Measurements from ENCODE around the gene MORF4L1.
"Not testable (repeated sequence)": the region's sequence is repeated elsewhere in the genome, so short reads cannot be mapped to it uniquely, and the experiment has no call there.

The MORF4L1 gene

GRCh38 chr15:78927077-78927790, 54.5 kb downstream of the MORF4L1 start:
- no peak for DNase-seq

DNA sequence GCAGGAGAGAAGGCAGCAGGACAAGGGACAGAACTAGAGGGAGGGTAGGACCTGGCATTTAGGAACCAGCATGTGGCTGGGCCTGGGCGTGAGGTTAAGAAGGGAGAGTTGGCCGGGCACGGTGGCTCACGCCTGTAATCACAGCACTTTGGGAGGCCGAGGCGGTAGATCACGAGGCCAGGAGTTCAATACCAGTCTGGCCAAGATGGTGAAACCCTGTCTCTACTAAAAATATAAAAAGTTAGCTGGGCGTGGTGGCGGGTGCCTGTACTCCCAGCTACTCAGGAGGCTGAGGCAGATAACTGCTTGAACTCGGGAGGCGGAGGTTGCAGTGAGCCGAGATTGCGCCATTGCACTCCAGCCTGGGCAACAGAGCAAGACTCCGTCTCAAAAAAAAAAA, 55.5 kb downstream of the MORF4L1 start:
- not testable (repeated sequence) for DNase-seq

GRCh38 chr15:78928616-78929093, 56.0 kb downstream of the MORF4L1 start:
- no peak for DNase-seq

GRCh38 chr15:78929536-78930264, 57.0 kb downstream of the MORF4L1 start:
- DNase-seq, result no peak

- no peak for DNase-seq
Observed at GRCh38 chr15:78930577-78931388, 58.1 kb downstream of the MORF4L1 start.

- DNase-seq, result no peak
Observed at GRCh38 chr15:78931439-78932257, 59.0 kb downstream of the MORF4L1 start.

GRCh38 chr15:78932258-78932808, 59.6 kb downstream of the MORF4L1 start:
- no peak for DNase-seq

DNA sequence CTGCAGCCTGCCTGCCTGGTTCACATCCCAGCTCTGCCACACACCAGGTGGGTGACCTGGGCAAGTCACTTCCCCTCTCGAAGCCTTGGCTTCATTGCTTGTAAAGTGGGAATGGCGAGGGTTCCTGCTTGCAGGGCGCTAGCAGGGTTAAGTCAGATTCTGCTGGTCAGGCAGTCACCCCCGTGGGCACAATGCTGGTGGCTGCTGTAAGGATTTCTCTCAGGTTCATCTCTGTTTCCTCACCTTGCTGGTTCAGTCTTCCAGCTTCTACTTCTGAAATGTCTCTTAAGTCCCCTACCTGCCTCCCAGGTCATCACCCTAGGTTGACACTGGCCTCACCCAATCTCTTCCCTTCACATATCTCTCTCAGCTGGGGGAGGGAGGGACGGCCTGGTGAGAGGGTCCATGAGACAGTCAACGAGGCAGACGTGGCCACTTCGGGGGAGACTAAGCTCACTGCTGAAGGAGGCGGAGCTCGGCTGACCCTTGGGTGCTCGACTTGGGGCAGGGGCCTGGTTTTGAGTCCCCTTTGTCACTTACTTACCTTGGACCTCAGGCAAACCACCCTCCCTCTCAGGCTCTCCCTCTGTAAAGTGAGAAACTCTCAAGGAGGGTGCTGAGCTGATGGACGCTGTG, 60.6 kb downstream of the MORF4L1 start:
- DNase-seq, result no peak

DNA sequence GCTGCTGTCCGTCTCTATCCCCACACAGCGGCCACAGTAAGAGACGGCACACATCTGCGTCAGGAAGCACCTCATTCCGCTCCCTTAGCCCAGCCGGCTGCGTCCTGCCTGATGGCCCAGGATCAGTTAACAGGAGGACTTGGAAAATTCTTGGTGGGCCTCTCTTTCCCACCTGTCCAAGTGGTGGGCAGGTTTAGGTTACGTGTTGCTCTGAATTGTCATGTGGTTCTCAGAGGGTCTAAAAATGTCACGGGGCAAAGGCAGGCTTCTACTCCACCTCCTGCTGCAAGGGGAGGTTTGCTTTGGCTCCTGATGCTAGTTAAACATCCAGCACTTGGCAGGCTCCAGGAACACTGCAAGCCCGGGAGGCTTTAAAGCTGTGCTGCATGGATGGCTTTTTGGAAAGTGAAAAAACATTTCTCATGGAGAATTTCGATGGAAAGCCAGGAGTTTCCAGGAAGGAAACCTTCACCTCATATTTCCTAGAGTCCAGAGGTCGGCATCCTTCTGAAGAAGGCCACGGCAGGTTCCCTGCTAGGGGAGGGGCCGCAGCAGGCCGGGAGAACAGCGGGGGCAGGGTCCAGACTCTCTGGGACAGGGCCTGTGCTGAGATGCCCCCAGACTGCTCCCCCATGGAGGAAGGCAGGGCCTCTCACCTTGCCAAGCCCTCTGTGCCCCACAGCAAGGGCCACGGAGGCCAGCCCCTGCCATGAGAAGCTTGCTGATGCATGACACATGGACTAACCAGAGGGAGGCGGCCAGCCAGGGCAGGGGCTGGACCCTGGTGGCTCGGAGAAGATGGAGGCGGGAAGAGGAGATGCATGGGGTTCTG, 61.3 kb downstream of the MORF4L1 start:
- DNase-seq, result no peak

- DNase-seq, result no peak
Observed at GRCh38 chr15:78934655-78935023, 61.9 kb downstream of the MORF4L1 start.

DNA sequence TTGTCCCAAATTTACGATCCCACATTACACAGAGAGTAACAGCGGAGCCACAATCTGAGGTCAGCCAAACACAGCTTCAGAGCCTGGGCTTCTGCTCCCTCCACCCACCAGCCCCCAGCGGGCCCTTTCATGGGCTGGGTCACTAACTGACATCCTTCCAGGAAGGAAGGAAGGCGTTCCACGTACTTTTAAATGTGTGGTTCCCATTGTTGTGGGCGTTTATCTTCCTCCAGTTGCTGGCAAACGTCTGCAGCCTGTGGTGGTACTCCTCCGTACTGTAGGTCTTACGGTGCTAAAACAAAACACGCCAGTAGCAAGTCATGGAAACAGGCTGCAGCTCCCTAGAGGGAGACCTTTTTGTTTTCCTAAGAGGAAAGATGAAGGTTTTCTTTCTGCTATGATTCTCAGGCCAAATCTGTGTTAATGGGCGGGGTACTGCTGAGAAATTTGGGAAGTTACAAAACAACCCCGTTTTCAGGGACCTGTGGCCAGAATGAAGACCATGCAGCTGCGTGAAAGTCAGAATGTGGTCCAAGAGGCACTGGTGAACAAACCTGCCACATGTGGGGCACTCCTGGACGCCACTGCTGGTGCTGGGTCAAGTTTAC, 64.5 kb downstream of the MORF4L1 start:
- no peak for DNase-seq

DNA sequence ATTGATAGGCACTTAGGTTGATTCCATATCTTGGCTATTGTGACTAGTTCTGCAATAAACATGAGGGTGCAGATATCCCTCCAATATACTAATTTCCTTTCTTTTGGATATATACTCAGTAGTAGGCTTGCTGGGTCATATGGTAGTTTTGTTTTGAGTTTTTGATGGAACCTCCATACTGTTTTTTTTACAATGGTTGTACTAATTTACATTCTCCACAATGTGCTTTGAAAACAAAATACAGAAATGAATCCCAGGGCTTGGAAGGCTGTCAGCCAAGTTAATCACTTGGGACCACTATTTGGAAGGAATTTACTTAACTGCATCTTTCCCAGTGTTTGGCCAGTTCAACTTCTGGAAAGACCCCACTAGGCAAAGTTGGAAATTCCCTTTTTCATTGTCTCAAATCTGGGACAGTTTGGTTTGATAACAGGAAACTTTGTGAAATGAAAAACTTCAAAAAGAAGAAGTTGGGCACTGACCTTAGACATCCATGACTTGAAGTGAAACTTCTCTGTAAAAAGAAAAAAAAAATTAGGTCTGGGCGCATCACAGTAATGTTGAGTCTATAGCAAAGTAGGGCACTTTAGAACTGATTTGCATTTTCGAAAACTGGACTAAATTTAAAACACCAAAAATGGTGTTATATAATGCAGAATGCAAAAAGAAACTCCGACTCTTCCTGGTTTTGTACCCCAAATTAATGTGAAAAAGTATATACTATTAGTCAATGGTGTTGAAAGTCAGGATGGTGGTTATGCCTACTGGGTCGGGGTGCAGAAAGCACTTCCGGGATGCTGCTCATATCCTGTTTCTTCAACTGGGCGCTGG, 66.2 kb downstream of the MORF4L1 start:
- DNase-seq, result no peak

DNA sequence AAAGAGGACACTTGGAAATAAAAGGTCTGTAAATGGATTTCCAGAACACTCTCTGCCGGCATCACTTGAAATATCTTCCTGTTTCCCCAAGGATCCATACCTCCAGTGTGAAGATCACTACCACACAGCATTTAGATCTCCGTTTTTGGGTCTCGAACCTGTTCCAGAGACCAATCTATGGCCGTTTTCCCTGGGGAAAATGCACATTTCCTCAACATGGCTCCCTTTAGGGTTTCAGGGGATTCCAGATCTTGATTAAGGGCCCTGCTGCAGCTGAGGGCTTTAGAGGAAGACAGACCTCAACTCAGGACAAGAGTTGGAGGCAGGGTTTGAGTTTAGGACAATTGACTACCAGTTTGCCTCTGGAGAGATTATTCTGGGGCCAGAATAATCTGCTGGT, 70.1 kb downstream of the MORF4L1 start:
- DNase-seq, result no peak

DNA sequence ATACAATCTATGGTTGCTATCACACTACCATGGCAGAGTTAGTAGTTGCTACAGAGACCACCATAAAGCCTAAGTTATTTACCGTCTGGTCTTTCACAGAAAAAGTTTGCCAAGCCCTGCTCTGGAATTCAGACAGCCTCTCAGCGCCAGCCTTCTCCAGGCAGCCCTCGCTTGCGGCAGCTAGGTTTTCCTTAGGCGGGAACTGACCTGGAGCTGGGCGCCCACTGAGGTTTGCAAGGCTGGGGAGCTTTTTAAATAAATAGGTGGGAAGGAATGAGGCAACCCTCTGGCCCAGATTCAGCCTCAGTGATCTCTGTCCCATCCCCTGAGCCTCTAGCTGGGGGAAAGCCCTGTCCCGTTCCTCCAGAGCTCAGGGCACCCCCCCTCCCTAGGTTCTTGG, 71.0 kb downstream of the MORF4L1 start:
- DNase-seq, result no peak

DNA sequence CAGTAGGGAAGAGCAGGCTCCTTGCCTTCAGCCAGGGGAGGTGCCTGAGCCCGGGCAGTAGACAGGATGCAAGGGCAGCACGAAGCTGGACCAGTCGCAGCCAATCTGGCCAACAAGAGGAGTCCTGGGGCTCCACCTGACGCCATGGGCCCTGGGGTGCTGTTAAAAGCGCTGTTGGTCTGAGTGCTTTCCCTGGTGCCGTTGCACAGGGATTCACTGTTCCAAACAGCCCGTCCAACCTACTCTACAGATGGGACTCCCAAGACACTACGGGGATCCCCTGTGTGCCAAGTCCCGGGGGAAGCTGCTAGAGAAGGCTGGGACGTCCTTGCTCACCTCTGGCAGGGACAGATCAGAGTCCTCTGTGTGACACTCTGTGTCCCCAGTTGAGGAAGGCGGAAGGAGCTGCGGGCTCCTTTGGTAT, 71.5 kb downstream of the MORF4L1 start:
- no peak for DNase-seq

DNA sequence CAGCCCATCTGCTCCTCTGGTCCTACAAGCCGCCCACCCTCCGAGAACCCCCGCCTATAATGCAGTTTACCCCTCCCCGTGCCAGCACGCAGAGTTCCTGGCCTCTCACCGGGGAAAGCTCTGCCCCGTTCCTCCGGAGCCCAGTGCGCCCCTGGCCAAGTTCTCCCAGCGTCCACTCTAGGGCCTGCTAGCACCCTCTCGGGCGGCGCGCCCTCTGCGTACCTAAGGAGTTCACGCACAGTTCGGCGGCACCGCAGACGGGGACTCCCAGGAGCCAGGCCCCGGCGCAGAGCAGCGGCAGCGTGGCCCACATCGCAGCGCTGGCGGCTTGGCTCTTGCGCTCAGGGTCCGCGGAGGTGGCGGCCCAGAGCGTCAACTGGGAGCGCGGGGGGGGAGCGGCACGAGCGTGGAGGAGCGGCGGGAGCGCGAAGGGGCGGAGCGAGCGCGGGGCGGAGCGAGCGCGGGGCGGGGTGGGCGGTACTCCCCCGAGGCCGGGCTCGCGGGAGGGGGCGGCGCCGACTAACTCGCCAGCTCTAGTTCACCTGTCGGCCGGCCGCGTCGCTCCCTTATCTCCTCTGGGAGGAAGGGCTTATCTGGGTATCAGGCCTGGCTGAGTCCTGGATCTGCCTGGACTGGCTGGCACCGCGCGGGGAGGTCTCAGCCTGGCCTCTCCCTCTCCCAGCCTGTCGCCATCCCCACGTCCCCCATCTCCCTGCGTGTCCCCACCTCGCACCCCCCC, 72.1 kb downstream of the MORF4L1 start, which contains the start of gene CTSH:
Gene CTSH, minus strand, starts transcription at position 378 of the 739 bp plus-strand sequence. Its CDS starts 65 bp downstream, at position 313.
- DNase-seq, result peak; percentile 86

DNA sequence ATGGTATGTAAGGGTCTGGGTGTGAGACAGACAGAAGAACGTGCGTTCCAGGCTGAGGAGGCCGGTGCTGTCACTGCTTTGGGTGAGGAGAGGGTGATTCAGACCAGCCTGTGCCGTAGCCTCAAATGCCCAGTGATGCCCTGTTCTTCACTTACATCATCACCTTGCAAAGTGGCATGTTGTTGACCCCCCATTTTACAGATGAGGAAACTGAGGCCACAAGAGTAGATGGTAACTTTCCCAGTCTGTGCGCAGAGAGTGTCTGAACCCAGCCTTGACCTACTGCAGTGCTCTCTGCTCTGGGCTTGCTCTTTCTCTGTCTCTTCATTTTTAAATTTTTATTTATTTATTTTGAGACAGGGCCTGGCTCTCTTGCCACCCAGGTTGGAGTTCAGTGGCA, 73.8 kb downstream of the MORF4L1 start:
- DNase-seq, result no peak

- DNase-seq, result no peak
Observed at GRCh38 chr15:78947506-78947905, 74.8 kb downstream of the MORF4L1 start.
